GM12874 (cell line): Measurements from ENCODE around the gene TCF23.

Experiments
- CTCF ChIP-seq: IDR thresholded peaks from 2 replicates; pipeline ENCODE4 v1.5.1; 2011; ENCODE audit warnings: low read depth, mild to moderate bottlenecking, control low read depth, low read length, moderate library complexity; ENCODE audit not compliant: insufficient read depth

The TCF23 gene

GRCh38 chr2:27115519-27115918 lies 33.3 kb upstream of the TCF23 start:
- TF ChIP-seq CTCF, result no peak

- TF ChIP-seq CTCF, result no peak
These were observed 30.7 kb upstream of the TCF23 start for GRCh38 chr2:27117995-27118524.

- no peak for TF ChIP-seq CTCF
These were observed 30.1 kb upstream of the TCF23 start, which contains the start of gene CGREF1 for GRCh38 chr2:27118525-27119329. TSS of gene CGREF1 (minus strand) at chr2:27119128. CDS start at chr2:27104366, 14,762 bp downstream.

- TF ChIP-seq CTCF, result no peak
These were observed 26.9 kb upstream of the TCF23 start for GRCh38 chr2:27121906-27122305.

GRCh38 chr2:27122791-27123190 lies 26.0 kb upstream of the TCF23 start:
- no peak for TF ChIP-seq CTCF

DNA sequence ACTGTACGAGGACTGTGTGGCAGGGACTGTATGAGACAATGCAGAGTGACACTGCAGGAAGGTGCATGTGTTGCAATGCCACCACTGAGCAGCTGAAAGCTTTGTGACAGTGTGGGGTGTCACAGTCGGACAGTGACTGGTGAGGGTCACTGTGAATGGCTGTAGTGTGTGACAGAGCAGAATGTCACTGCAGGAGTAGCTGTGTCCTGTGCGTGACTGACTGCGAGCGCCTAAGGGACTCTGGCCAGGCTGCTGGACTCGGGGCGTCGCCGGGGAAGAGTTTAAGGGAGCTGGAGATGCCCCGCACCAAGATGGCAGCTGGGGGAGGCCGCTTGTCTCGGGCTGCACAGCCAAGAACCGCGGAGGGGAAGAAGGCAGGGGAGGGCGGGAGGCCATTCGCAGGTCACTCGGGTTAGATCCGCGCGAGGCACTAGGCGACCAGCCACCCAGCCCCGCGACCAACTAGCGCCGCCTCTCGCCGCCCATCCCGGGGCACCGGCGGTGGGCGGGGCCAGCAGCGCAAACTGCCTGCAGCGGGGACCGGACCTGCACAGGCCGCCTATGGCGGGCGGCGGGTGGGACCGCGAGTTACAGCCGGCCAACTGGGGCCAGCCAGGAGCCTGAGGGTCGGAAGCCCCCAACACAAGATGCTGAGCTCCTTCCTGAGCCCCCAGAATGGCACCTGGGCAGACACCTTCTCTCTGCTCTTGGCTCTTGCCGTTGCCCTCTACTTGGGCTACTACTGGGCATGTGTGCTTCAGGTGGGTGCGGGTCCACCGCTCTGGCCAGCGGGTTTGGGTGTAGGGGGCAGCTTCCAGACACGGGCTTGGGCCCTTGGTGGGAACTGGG lies 25.3 kb upstream of the TCF23 start, which contains the start of gene ABHD1:
Gene ABHD1 (plus strand): TSS at position 514 of the 849 bp plus-strand sequence. CDS start 134 bp downstream, at position 648.
- TF ChIP-seq CTCF, result no peak

DNA sequence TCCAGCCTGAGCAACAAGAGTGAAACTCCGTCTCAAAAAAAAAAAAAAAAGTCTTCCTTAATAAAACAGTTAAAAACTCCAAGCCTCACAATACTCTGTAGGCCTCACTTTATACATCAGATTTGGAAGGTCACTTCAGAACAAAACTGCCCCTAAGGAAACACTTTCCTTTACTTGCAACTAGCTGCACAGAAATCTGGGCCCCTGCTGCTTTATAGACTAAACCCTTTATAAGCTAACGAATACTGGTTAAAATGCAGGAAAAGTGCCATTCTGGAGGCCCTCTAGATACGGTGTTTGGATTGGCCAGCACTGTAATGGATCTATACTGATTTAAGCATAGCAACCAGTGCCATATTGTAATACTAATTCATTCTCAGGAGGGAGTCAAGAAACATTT lies 23.7 kb upstream of the TCF23 start:
- no peak for TF ChIP-seq CTCF
